GM21360 (cell line): ENCODE measurements around the gene SRP14.

Experiments
- ATAC-seq: cut with Tn5 transposase; IDR thresholded peaks from one replicate; pipeline ENCODE4 v1.9.1; 2021; ENCODE audit warnings: mild to moderate bottlenecking, moderate library complexity; ENCODE audit not compliant: unreplicated experiment

The SRP14 gene

GRCh38 chr15:39990706-39991105 is 48.3 kb downstream of the SRP14 start:
- ATAC-seq, result no peak

DNA sequence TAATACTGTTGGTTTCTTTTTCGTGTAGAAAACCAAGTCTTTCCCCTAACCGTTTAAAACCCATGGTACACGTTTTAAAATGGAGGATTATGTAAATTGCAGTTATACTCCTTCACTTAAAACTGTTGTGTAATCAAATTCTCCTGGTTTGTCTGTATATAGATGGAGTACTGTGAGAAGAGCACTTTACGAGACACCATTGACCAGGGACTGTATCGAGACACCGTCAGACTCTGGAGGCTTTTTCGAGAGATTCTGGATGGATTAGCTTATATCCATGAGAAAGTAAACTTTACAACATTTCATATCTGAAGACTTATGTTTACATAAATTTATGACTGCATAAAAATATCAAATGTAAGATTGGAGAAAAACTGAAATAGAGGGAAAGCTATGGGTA is 51.2 kb downstream of the SRP14 start:
- ATAC-seq, result no peak
